Measurements from ENCODE around the gene PRRG3. TPM values are rescaled to one million over a fixed set of nuclear protein-coding genes. Genes with fewer than 3 reads are reported as not detected.
"Not testable (repeated sequence)": the region's sequence is repeated elsewhere in the genome, so short reads cannot be mapped to it uniquely, and the experiment has no call there.

PRRG3 gene
- total and polyA plus RNA-seq, 8 donors: 0.10 to 7.3 (median 0.14) TPM; not detected in 3

- H3K36me3 ChIP-seq: no peaks in the 10 kb centered on the region
- intact Hi-C loops (cut with DNase I; ENCODE audit: low total_unique reads): no loop called here
- 68 to 81% (median 74%) methylated on average over 8 to 12 of the region's 12 CpGs for WGBS, 5 donors
- H3K4me3 ChIP-seq: no peak overlapping the region
- peaks cover 0 to 4% (median 0%) of the 10 kb centered on the region in 4 donors for H3K4me1 ChIP-seq
- H3K27ac ChIP-seq: no peak overlapping the region
- no peak for DNase-seq
- H3K9me3 ChIP-seq: no peaks in the 10 kb centered on the region
- H3K27me3 ChIP-seq: peaks cover 0 to 24% (median 19%) of the 10 kb centered on the region in 3 donors
- TF ChIP-seq POLR2A (IDR thresholded peaks at IDR 0.05): no peak
Measured at GRCh38 chrX:151694121-151694520, 1.1 kb upstream of the PRRG3 start.

GRCh38 chrX:151695583-151696340 is 504 bp downstream of the PRRG3 start:
- peaks cover 0 to 25% (median 24%) of the 10 kb centered on the region in 3 donors for H3K27me3 ChIP-seq
- 17 to 54% (median 37%) methylated on average over 13 to 19 of the region's 19 CpGs for WGBS, 5 donors
- H3K36me3 ChIP-seq: no peaks in the 10 kb centered on the region
- DNase-seq: peak in 1 of 2 donors; percentile 23
- H3K4me3 ChIP-seq: peak overlapping the region in 1 of 4 donors; percentile 25
- no peaks in the 10 kb centered on the region for H3K9me3 ChIP-seq
- H3K4me1 ChIP-seq: peaks cover 0 to 4% (median 0%) of the 10 kb centered on the region in 4 donors
- no peak overlapping the region for H3K27ac ChIP-seq
- TF ChIP-seq EP300 (IDR thresholded peaks at IDR 0.05) (no peak), POLR2A (IDR thresholded peaks at IDR 0.05) (no peak), CTCF (IDR thresholded peaks at IDR 0.05) (no peak), POLR2AphosphoS5 (IDR thresholded peaks at IDR 0.05) (no peak)
- intact Hi-C loops (cut with DNase I; ENCODE audit: low total_unique reads): no loop called here

GRCh38 chrX:151697082-151697481 is 1.8 kb downstream of the PRRG3 start:
- 83 to 93% (median 92%) methylated on average over 8 of the region's 8 CpGs for WGBS, 5 donors
- Histone ChIP-seq H3K27me3 (peaks cover 0 to 25% (median 24%) of the 10 kb centered on the region in 3 donors), H3K27ac (peak overlapping the region in 1 of 5 donors; percentile 46)
- H3K4me1 ChIP-seq; H3K9me3 ChIP-seq; DNase-seq; H3K4me3 ChIP-seq; intact Hi-C loops (cut with DNase I; ENCODE audit: low total_unique reads); H3K36me3 ChIP-seq: not testable (repeated sequence)

DNA sequence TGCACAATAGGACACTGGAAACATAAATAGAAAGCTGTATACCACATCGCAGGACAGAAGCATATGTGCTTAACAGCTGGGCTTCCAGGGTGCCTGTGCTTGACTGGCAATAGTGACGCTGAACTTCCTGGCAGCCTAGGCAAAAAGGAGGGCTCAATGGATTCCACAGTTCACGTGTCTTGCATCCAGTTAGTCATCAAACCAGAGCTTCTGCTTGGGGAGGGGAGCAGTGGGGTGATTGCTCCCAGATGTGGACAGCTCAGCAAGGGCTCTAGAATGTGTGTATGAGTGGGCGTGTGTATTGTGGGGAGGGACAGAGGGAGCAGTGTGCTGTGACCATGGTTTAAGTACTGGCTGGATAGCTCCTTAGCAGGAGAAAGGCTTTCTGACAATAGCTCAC is 2.3 kb downstream of the PRRG3 start:
- DNase-seq: peak in 1 of 2 donors; percentile 65
- TF ChIP-seq POLR2AphosphoS5 (IDR thresholded peaks at IDR 0.05) (no peak), EP300 (IDR thresholded peaks at IDR 0.05) (no peak), CTCF (IDR thresholded peaks at IDR 0.05) (no peak), POLR2A (IDR thresholded peaks at IDR 0.05) (no peak)
- Histone ChIP-seq H3K27ac (peak overlapping the region in 1 of 5 donors; percentile 46), H3K4me3 (no peak overlapping the region), H3K27me3 (peaks cover 0 to 25% (median 24%) of the 10 kb centered on the region in 3 donors), H3K36me3 (no peaks in the 10 kb centered on the region), H3K4me1 (peaks cover 0 to 4% (median 0%) of the 10 kb centered on the region in 4 donors), H3K9me3 (no peaks in the 10 kb centered on the region)
- 63 to 76% (median 66%) methylated on average over 3 to 4 of the region's 4 CpGs for WGBS, 5 donors
- intact Hi-C loops (cut with DNase I; ENCODE audit: low total_unique reads): no loop called here

GRCh38 chrX:151698485-151698884 is 3.2 kb downstream of the PRRG3 start:
- no peak for TF ChIP-seq POLR2A (IDR thresholded peaks at IDR 0.05)
- TF ChIP-seq POLR2AphosphoS5 (IDR thresholded peaks at IDR 0.05): no peak
- no peak for TF ChIP-seq EP300 (IDR thresholded peaks at IDR 0.05)
- WGBS, 5 donors: 64 to 92% (median 87%) methylated on average over 3 to 6 of the region's 6 CpGs
- Histone ChIP-seq H3K27me3 (peaks cover 0 to 25% (median 24%) of the 10 kb centered on the region in 3 donors), H3K9me3 (no peaks in the 10 kb centered on the region), H3K4me1 (peaks cover 0 to 4% (median 0%) of the 10 kb centered on the region in 4 donors), H3K4me3 (no peak overlapping the region), H3K27ac (no peak overlapping the region), H3K36me3 (no peaks in the 10 kb centered on the region)
- intact Hi-C loops (cut with DNase I; ENCODE audit: low total_unique reads): no loop called here
- no peak for DNase-seq

- no peak for DNase-seq
- Histone ChIP-seq H3K27ac (no peak overlapping the region), H3K36me3 (no peaks in the 10 kb centered on the region), H3K9me3 (no peaks in the 10 kb centered on the region), H3K27me3 (peaks cover 0 to 18% (median 15%) of the 10 kb centered on the region in 3 donors), H3K4me1 (peaks cover 0 to 4% (median 0%) of the 10 kb centered on the region in 4 donors), H3K4me3 (no peak overlapping the region)
- intact Hi-C loops (cut with DNase I; ENCODE audit: low total_unique reads): no loop called here
- 83 to 94% (median 91%) methylated on average over 5 to 9 of the region's 9 CpGs for WGBS, 5 donors
- TF ChIP-seq EP300 (IDR thresholded peaks at IDR 0.05) (no peak), CTCF (IDR thresholded peaks at IDR 0.05) (no peak), POLR2AphosphoS5 (IDR thresholded peaks at IDR 0.05) (no peak), POLR2A (IDR thresholded peaks at IDR 0.05) (no peak)
Measured at GRCh38 chrX:151699746-151700145, 4.5 kb downstream of the PRRG3 start.
